H9 (cell line): ENCODE measurements around the gene SEC23IP. TPM values are rescaled to one million over a fixed set of nuclear protein-coding genes. Genes with fewer than 3 reads are reported as not detected.

Experiments
- DNase-seq: peaks from one replicate; pipeline ENCODE4 v3.0.0-alpha.2; 2017
- H2AFZ ChIP-seq: one replicate; pipeline ENCODE4 v1.6.1; 2013; ENCODE audit warnings: mild to moderate bottlenecking, low read length, control low read depth, moderate library complexity
- H2AK5ac ChIP-seq: 2 replicates; pipeline ENCODE4 v1.6.1; 2013; ENCODE audit warnings: low read length, control low read depth, mixed read lengths; ENCODE audit not compliant: insufficient read length
- H2BK120ac ChIP-seq: one replicate; pipeline ENCODE4 v1.6.1; 2013; ENCODE audit warnings: low read depth, mild to moderate bottlenecking, low read length, control low read depth, inconsistent platforms; ENCODE audit not compliant: poor library complexity, severe bottlenecking
- H2BK12ac ChIP-seq: 2 replicates; pipeline ENCODE4 v1.6.1; 2013; ENCODE audit warnings: low read length, control low read depth, mixed read lengths, low read depth; ENCODE audit not compliant: insufficient read length
- H2BK15ac ChIP-seq: 2 replicates; pipeline ENCODE4 v1.6.1; 2013; ENCODE audit warnings: low read depth, low read length, control low read depth
- H2BK20ac ChIP-seq: one replicate; pipeline ENCODE4 v1.6.1; 2013; ENCODE audit warnings: low read depth, mild to moderate bottlenecking, low read length, control low read depth, inconsistent platforms; ENCODE audit not compliant: poor library complexity, severe bottlenecking
- H2BK5ac ChIP-seq: 2 replicates; pipeline ENCODE4 v1.6.1; 2013; ENCODE audit warnings: low read length, control low read depth, mixed read lengths; ENCODE audit not compliant: insufficient read length
- H3K14ac ChIP-seq: 2 replicates; pipeline ENCODE4 v1.6.1; 2013; ENCODE audit warnings: low read length, control low read depth; ENCODE audit not compliant: insufficient read depth
- H3K18ac ChIP-seq: 2 replicates; pipeline ENCODE4 v1.6.1; 2013; ENCODE audit warnings: low read depth, mild to moderate bottlenecking, mixed read lengths, low read length, control low read depth; ENCODE audit not compliant: insufficient read length
- H3K23ac ChIP-seq: 2 replicates; pipeline ENCODE4 v1.6.1; 2013; ENCODE audit warnings: low read length, control low read depth, mixed read lengths, low read depth; ENCODE audit not compliant: insufficient read length
- H3K23me2 ChIP-seq: 2 replicates; pipeline ENCODE4 v1.6.1; 2013; ENCODE audit warnings: low read depth, mild to moderate bottlenecking, mixed read lengths, low read length, control low read depth; ENCODE audit not compliant: insufficient read length, poor library complexity, severe bottlenecking
- H3K27ac ChIP-seq: 2 replicates; pipeline ENCODE4 v1.5.1; 2013; ENCODE audit warnings: low read length, control low read depth, mixed read lengths, low read depth; ENCODE audit not compliant: insufficient read length
- H3K27me3 ChIP-seq: 2 replicates; pipeline ENCODE4 v1.6.1; 2013; ENCODE audit warnings: low read length, control low read depth, inconsistent platforms; ENCODE audit not compliant: insufficient read depth
- H3K4ac ChIP-seq: 2 replicates; pipeline ENCODE4 v1.6.1; 2013; ENCODE audit warnings: low read depth, mild to moderate bottlenecking, control low read depth, inconsistent platforms, low read length, moderate library complexity
- H3K4me1 ChIP-seq: 2 replicates; pipeline ENCODE4 v1.6.1; 2013; ENCODE audit warnings: low read length, control low read depth, inconsistent platforms; ENCODE audit not compliant: insufficient read depth
- H3K4me2 ChIP-seq: 2 replicates; pipeline ENCODE4 v1.6.1; 2013; ENCODE audit warnings: low read length, control low read depth, mixed read lengths; ENCODE audit not compliant: insufficient read length, insufficient read depth
- H3K56ac ChIP-seq: 2 replicates; pipeline ENCODE4 v1.6.1; 2013; ENCODE audit warnings: low read depth, mild to moderate bottlenecking, mixed read lengths, low read length, control low read depth; ENCODE audit not compliant: insufficient read length
- H3K79me1 ChIP-seq: 2 replicates; pipeline ENCODE4 v1.6.1; 2013; ENCODE audit warnings: low read depth, mild to moderate bottlenecking, moderate library complexity, low read length, control low read depth, inconsistent platforms; ENCODE audit not compliant: insufficient read depth, poor library complexity, severe bottlenecking
- H3K79me2 ChIP-seq: 2 replicates; pipeline ENCODE4 v1.6.1; 2013; ENCODE audit warnings: low read length, control low read depth, inconsistent platforms; ENCODE audit not compliant: insufficient read depth
- H3K9ac ChIP-seq: 2 replicates; pipeline ENCODE4 v1.6.1; 2013; ENCODE audit warnings: low read length, control low read depth, mixed read lengths; ENCODE audit not compliant: insufficient read length; ENCODE audit errors: extremely low read depth
- H3K9me3 ChIP-seq: one replicate; pipeline ENCODE4 v1.6.1; 2013; ENCODE audit warnings: low read depth, low read length, inconsistent platforms; ENCODE audit not compliant: control insufficient read depth
- H3T11ph ChIP-seq: one replicate; pipeline ENCODE4 v1.6.1; 2013; ENCODE audit warnings: mild to moderate bottlenecking, low read length, control low read depth, inconsistent platforms
- H4K20me1 ChIP-seq: one replicate; pipeline ENCODE4 v1.6.1; 2013; ENCODE audit not compliant: control insufficient read depth, insufficient read length, insufficient read depth
- H4K5ac ChIP-seq: 2 replicates; pipeline ENCODE4 v1.6.1; 2013; ENCODE audit warnings: low read depth, mild to moderate bottlenecking, mixed read lengths, low read length, control low read depth; ENCODE audit not compliant: insufficient read length
- H4K8ac ChIP-seq: replicated peaks from 2 replicates; pipeline ENCODE4 v1.6.1; 2013; ENCODE audit warnings: low read length, control low read depth, mixed read lengths, low read depth; ENCODE audit not compliant: insufficient read length
- H4K91ac ChIP-seq: 2 replicates; pipeline ENCODE4 v1.6.1; 2013; ENCODE audit warnings: low read depth, mild to moderate bottlenecking, moderate library complexity, mixed read lengths, low read length, control low read depth; ENCODE audit not compliant: insufficient read length
- H3K27ac Mint-ChIP-seq, 3 experiments: 2 replicates in 2 of 3; 3 replicates in 1 of 3; pipeline ENCODE4 v1.8.0; 2020 to 2021; ENCODE audit warnings: mixed read lengths in 3 of 3, mild to moderate bottlenecking in 1 of 3, moderate library complexity in 1 of 3
- H3K27me3 Mint-ChIP-seq: 2 replicates; pipeline ENCODE4 v1.8.0; 2021; ENCODE audit warnings: low read depth, mild to moderate bottlenecking, moderate library complexity, mixed read lengths
- H3K36me3 Mint-ChIP-seq, 3 experiments: 2 replicates in 2 of 3; 3 replicates in 1 of 3; pipeline ENCODE4 v1.8.0; 2020 to 2021; ENCODE audit warnings: low read depth in 3 of 3, mixed read lengths in 3 of 3; ENCODE audit not compliant: insufficient read depth in 1 of 3
- H3K4me1 Mint-ChIP-seq, 2 experiments: 2 replicates each; pipeline ENCODE4 v1.8.0; 2020; ENCODE audit warnings: mixed read lengths in 2 of 2
- H3K4me3 Mint-ChIP-seq, 2 experiments: 2 replicates in 1 of 2; 3 replicates in 1 of 2; pipeline ENCODE4 v1.8.0; 2020 to 2021; ENCODE audit warnings: mild to moderate bottlenecking in 2 of 2, mixed read lengths in 2 of 2, moderate library complexity in 1 of 2
- H3K9me3 Mint-ChIP-seq, 2 experiments: 2 replicates in 1 of 2; 3 replicates in 1 of 2; pipeline ENCODE4 v1.8.0; 2020; ENCODE audit warnings: mild to moderate bottlenecking in 2 of 2, mixed read lengths in 2 of 2, moderate library complexity in 1 of 2
- WGBS: extraction: QIAGEN DNeasy Blood & Tissue Kit; methylation state at CpG from one replicate; pipeline ENCODE4 v1.1.7; 2013; ENCODE audit warnings: missing lambda C conversion rate, low lambda C conversion rate, mixed read lengths; ENCODE audit not compliant: insufficient read length; ENCODE audit errors: extremely low coverage; 5-methylcytosine and 5-hydroxymethylcytosine counted together
- total RNA-seq: library from RNA; stranded (reverse); gene quantifications from 2 replicates; pipeline ENCODE4 v1.2.1, GENCODE V29; 2021
- TF ChIP-seq, protein P1 (sequence below): fragments of 200-600 bp; sonication (generic); conservative IDR thresholded peaks from 3 replicates; pipeline ENCODE4 v1.8.0; 2021; ENCODE audit warnings: antibody characterized with exemption, mild to moderate bottlenecking

The SEC23IP gene
- total RNA-seq, 1 experiment from 2014 or later, result 93.0 TPM

DNA sequence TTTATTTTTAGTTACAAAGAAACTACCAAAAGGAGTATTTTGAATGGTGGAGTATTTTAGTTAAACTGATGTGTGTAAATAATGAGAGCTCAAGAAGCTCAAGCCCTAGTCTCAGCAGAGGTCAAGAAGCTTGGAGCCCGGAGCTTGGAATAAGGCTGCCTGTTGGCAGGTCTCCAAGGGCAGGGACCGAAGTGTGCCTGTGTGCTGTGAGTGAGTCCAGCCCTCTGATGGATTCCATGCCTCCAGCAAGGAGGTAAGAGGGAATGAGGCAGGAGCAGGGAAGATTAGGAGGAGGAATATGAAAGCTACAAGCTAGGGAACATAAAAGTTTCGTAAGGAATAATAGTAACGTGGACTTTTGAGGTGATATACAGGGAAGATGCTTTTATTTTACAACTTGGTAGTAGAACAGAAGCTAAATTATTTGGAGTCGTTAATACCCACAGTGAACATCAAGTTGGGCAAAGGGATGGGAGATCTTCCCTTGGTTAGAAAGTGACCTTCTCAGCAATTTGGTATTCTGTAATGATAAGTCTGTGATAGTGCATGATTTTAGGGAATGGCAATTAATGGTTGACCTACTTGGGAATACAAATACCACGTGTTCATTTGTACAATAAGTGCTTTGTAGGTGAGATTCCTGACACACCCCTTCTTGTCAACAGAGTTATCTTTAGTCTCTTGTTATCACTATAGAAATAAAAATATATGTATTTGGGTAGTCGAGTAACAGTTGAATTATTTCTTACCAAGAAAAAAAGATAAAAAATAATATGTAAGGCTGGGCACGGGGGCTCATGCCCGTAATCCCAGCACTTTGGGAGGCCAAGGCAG, 4.6 kb downstream of the SEC23IP start:
- Histone ChIP-seq H2BK15ac (no peak overlapping the region), H3K18ac (no peak overlapping the region), H3K9me3 (no peaks in the 10 kb centered on the region), H3K79me1 (peaks cover 7% of the 10 kb centered on the region), H3K9ac (no peak overlapping the region), H3K14ac (no peak overlapping the region), H3K4ac (no peak overlapping the region), H3K27me3 (no peaks in the 10 kb centered on the region), H2BK12ac (no peak overlapping the region), H3K23ac (no peak overlapping the region), H4K8ac (no peak overlapping the region), H3K4me2 (no peak overlapping the region), H2BK5ac (no peak overlapping the region), H2AK5ac (no peak overlapping the region), H4K20me1 (no peaks in the 10 kb centered on the region), H4K91ac (no peak overlapping the region), H4K5ac (no peak overlapping the region), H3K79me2 (peaks cover 38% of the 10 kb centered on the region), H2AFZ (no peak overlapping the region), H2BK120ac (no peak overlapping the region), H2BK20ac (no peak overlapping the region), H3K23me2 (peaks cover 4% of the 10 kb centered on the region), H3K27ac (no peak overlapping the region), H3K56ac (no peak overlapping the region), H3T11ph (no peak overlapping the region), H3K4me1 (no peaks in the 10 kb centered on the region)
- DNase-seq, result no peak
- Mint-ChIP-seq H3K36me3 (peaks cover 20 to 44% (median 37%) of the 10 kb centered on the region in 3 experiments; a peak in 6 of 7 replicates), H3K9me3 (no peaks in the 10 kb centered on the region), H3K4me1 (peaks cover 9 to 11% of the 10 kb centered on the region in 2 experiments), H3K27ac (no peak overlapping the region), H3K27me3 (no peaks in the 10 kb centered on the region), H3K4me3 (no peak overlapping the region)
- 100% methylated on average over 2 of the region's 9 CpGs for WGBS
- TF ChIP-seq, protein P1, sequence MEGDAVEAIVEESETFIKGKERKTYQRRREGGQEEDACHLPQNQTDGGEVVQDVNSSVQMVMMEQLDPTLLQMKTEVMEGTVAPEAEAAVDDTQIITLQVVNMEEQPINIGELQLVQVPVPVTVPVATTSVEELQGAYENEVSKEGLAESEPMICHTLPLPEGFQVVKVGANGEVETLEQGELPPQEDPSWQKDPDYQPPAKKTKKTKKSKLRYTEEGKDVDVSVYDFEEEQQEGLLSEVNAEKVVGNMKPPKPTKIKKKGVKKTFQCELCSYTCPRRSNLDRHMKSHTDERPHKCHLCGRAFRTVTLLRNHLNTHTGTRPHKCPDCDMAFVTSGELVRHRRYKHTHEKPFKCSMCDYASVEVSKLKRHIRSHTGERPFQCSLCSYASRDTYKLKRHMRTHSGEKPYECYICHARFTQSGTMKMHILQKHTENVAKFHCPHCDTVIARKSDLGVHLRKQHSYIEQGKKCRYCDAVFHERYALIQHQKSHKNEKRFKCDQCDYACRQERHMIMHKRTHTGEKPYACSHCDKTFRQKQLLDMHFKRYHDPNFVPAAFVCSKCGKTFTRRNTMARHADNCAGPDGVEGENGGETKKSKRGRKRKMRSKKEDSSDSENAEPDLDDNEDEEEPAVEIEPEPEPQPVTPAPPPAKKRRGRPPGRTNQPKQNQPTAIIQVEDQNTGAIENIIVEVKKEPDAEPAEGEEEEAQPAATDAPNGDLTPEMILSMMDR, result no peak
